Epithelial cell of alveolus of lung (primary cell): Measurements from ENCODE around the gene NIPAL1. TPM values are rescaled to one million over a fixed set of nuclear protein-coding genes. Genes with fewer than 3 reads are reported as not detected.

Source experiments
- total RNA-seq: library from RNA; depleted of rRNA; stranded (reverse); fragments of >200 nt; gene quantifications from 2 replicates; pipeline ENCODE4 v1.2.1, GENCODE V29; 2015

The NIPAL1 gene
- total RNA-seq: 3.4 TPM in 1 of 2 replicates, not detected in the other

DNA sequence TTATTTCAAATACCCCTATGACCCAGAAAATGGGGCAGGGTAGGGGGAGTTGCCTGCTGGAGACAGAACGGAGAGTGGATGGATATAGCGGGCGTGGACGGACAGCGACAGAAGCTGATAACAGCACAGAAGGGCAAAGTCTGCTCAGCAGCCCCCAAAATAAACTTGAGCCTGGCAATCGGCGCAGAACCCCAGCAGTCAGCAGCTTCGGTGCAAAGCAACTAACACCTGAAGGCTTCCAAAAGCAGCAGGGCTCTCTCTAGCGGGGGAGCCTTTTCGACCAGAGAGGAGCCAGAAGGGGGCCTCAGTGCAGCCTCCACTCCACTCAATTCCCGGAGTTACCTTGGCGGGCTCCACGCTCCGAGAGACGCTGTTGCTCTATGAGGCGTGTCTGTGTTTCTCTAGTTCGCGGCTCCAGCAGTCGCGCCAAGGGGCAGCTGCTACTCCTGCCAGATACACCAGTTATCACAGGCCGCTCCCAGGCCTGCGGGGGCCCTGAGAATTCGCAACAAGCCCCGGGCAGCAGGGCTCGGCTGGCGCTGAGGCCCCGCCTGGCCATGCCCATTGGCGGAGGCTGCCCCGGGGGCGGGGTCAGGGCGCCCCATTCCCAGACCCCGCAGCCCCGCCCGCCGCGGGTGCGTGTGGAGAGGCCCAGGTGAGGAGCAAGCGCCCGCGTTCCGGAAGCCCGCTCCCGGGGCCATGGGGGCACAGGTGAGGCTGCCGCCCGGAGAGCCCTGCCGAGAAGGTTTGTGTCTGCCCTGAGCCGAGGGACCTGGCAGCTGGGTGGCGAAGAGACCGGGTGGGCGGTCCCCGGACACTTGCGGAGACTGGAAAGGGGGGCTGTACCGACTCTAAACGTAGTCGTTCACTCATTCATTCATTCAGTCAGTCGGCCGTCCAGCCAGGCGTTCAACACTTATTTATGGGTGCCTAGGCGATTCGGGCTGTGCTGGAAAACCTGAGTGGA lies at the start of gene NIPAL1, which contains the start of gene CNGA1:
Gene NIPAL1 (plus strand): TSS at position 632 of the 967 bp plus-strand sequence. CDS start 68 bp downstream, at position 700.
Gene CNGA1 (minus strand): TSS at position 541 of the 967 bp plus-strand sequence. CDS start 63,992 bp downstream, outside the sequence.

Other genes starting within 250 kb of the NIPAL1 start
- gene CORIN, start 178.7 kb upstream of the NIPAL1 start, total RNA-seq: 0.48 and 0.78 TPM in 2 replicates
- 5.0 and 22.4 TPM in 2 replicates for gene NFXL1, start 102.2 kb upstream of the NIPAL1 start, total RNA-seq
- gene CNGA1, start 91 bp upstream of the NIPAL1 start, total RNA-seq: 0.91 TPM in 1 of 2 replicates, not detected in the other
- gene TXK, start 117.5 kb downstream of the NIPAL1 start, total RNA-seq: 1.6 TPM in 1 of 2 replicates, not detected in the other